Liver (tissue), 9 donors: ENCODE measurements around the gene SH3GL1. TPM values are rescaled to one million over a fixed set of nuclear protein-coding genes. Genes with fewer than 3 reads are reported as not detected.

ENCODE experiments used
- DNase-seq: peaks from one replicate; pipeline ENCODE4 v3.0.0-alpha.2; 2017; ENCODE audit warnings: low spot score
- H3K27ac ChIP-seq, 2 donors: one replicate each; pipeline ENCODE4 v1.7.0; 2013; ENCODE audit warnings: inconsistent platforms in 2 of 2, low read length in 2 of 2, control low read depth in 1 of 2, low read depth in 1 of 2, mild to moderate bottlenecking in 1 of 2
- H3K27me3 ChIP-seq, 4 donors: one replicate each; pipeline versions ENCODE4 v1.6.1 to v1.7.0; 2013; ENCODE audit warnings: low read length in 3 of 4, inconsistent platforms in 1 of 4, mild to moderate bottlenecking in 1 of 4, moderate library complexity in 1 of 4; ENCODE audit not compliant: control insufficient read depth in 4 of 4, insufficient read depth in 4 of 4
- H3K36me3 ChIP-seq, 4 donors: one replicate each; pipeline versions ENCODE4 v1.6.1 to v1.7.0; 2013; ENCODE audit warnings: low read length in 3 of 4, mild to moderate bottlenecking in 3 of 4, low read depth in 1 of 4, moderate library complexity in 1 of 4; ENCODE audit not compliant: control insufficient read depth in 4 of 4, insufficient read depth in 3 of 4
- H3K4me1 ChIP-seq, 4 donors: one replicate each; pipeline versions ENCODE4 v1.6.1 to v1.7.0; 2013; ENCODE audit warnings: low read length in 3 of 4, mild to moderate bottlenecking in 3 of 4, moderate library complexity in 1 of 4; ENCODE audit not compliant: control insufficient read depth in 4 of 4, insufficient read depth in 4 of 4
- H3K4me3 ChIP-seq, 3 donors: one replicate each; pipeline versions ENCODE4 v1.6.1 to v1.7.0; 2013; ENCODE audit warnings: low read length in 3 of 3, control low read depth in 1 of 3, low read depth in 1 of 3, mild to moderate bottlenecking in 1 of 3
- H3K9ac ChIP-seq, 2 donors: one replicate each; pipeline ENCODE4 v1.7.0; 2013; ENCODE audit warnings: low read length in 2 of 2, mild to moderate bottlenecking in 2 of 2, moderate library complexity in 2 of 2, control low read depth in 1 of 2, low read depth in 1 of 2
- H3K9me3 ChIP-seq, 4 donors: one replicate each; pipeline versions ENCODE4 v1.6.1 to v1.7.0; 2013; ENCODE audit warnings: low read length in 3 of 4; ENCODE audit not compliant: control insufficient read depth in 4 of 4
- EGR1 ChIP-seq, 2 donors: IDR thresholded peaks; 2 replicates each; pipeline ENCODE4 v1.6.1; 2016 to 2018; ENCODE audit warnings: antibody characterized with exemption in 2 of 2, low read depth in 2 of 2
- FOXA1 ChIP-seq: IDR thresholded peaks from 2 replicates; pipeline ENCODE4 v1.6.1; 2016; ENCODE audit warnings: antibody characterized with exemption
- FOXA2 ChIP-seq: IDR thresholded peaks from 2 replicates; pipeline ENCODE4 v1.6.1; 2016; ENCODE audit warnings: antibody characterized with exemption
- HNF4A ChIP-seq, 2 donors: conservative IDR thresholded peaks; 2 replicates each; pipeline ENCODE4 v1.6.1; 2016; ENCODE audit warnings: antibody characterized with exemption in 2 of 2, mild to moderate bottlenecking in 2 of 2
- REST ChIP-seq: IDR thresholded peaks from 2 replicates; pipeline ENCODE4 v1.6.1; 2016; ENCODE audit warnings: antibody characterized with exemption, mild to moderate bottlenecking
- SP1 ChIP-seq: IDR thresholded peaks from 2 replicates; pipeline ENCODE4 v1.6.1; 2018; ENCODE audit warnings: antibody characterized with exemption, mild to moderate bottlenecking
- TAF1 ChIP-seq: conservative IDR thresholded peaks from 2 replicates; pipeline ENCODE4 v1.6.1; 2016; ENCODE audit warnings: antibody characterized with exemption, mild to moderate bottlenecking
- WGBS: extraction: QIAGEN DNeasy Blood & Tissue Kit; methylation state at CpG from one replicate; pipeline ENCODE4 v1.1.7; 2013; 5-methylcytosine and 5-hydroxymethylcytosine counted together
- polyA plus RNA-seq, 2 donors: library from polyadenylated mRNA; stranded (reverse) in 1 of 2; unstranded in 1 of 2; fragments of 200-250 nt in 1 of 2; fragments of >200 nt in 1 of 2; fragmentation: Nextera tagmentation in 1 of 2; extraction: Ambion mirVana in 1 of 2; gene quantifications; one replicate each; pipeline versions ENCODE4 v1.2.1 to v1.2.3, GENCODE V29; 2013 to 2015
- total RNA-seq, 2 donors: library from RNA; depleted of rRNA; stranded (reverse); fragments of >200 nt; gene quantifications; one replicate each; pipeline ENCODE4 v1.2.3, GENCODE V29; 2014
- TF ChIP-seq, protein P1 (sequence below): fragments of 150-350 bp; IDR thresholded peaks from 2 replicates; pipeline ENCODE4 v1.5.1; 2017; ENCODE audit warnings: improper control_type of control experiment, low read depth, low read length; ENCODE audit not compliant: missing input control
- TF ChIP-seq, protein P2 (sequence below): IDR thresholded peaks from 2 replicates; pipeline ENCODE4 v1.6.1; 2016; ENCODE audit warnings: antibody characterized with exemption
- TF ChIP-seq, protein P3 (sequence below): IDR thresholded peaks from 2 replicates; pipeline ENCODE4 v1.6.1; 2016; ENCODE audit warnings: antibody characterized with exemption
- donor health status: healthy.
- donor health status: healthy.
- donor health status: healthy.
- donor health status: healthy.
- donor health status: healthy.

Gene SH3GL1
- total and polyA plus RNA-seq, 4 donors: 16.5 to 27.8 (median 18.2) TPM

DNA sequence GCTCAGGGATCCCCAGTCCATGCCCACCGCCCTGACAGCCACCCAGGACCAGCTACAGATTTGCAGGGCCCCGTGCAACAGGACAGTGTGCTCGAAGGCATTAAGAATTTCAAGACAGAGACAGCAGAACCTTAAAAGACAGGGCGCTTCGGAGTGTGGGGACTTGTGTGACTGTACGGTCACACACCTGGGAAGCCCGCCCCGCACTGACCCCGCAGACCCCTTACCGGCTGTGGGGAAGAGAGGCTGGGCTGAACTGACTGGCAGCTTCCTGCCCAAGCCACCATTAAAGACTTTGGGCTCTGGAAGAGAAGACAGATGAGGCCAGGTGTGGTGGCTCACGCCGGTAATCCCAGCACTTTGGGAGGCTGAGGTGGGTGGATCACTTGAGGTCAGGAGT lies 76.1 kb downstream of the SH3GL1 start:
- Histone ChIP-seq H3K36me3 (peaks cover 0 to 2% (median under 1%) of the 10 kb centered on the region in 4 donors), H3K4me3 (no peak overlapping the region), H3K9ac (no peak overlapping the region), H3K9me3 (peaks cover 0 to 3% (median 0%) of the 10 kb centered on the region in 4 donors), H3K4me1 (peaks cover 3 to 15% (median 8%) of the 10 kb centered on the region in 4 donors), H3K27me3 (no peaks in the 10 kb centered on the region), H3K27ac (no peak overlapping the region)
- WGBS: 94% methylated on average over 12 of the region's 12 CpGs
- no peak for TF ChIP-seq FOXA2
- TF ChIP-seq, protein P1, sequence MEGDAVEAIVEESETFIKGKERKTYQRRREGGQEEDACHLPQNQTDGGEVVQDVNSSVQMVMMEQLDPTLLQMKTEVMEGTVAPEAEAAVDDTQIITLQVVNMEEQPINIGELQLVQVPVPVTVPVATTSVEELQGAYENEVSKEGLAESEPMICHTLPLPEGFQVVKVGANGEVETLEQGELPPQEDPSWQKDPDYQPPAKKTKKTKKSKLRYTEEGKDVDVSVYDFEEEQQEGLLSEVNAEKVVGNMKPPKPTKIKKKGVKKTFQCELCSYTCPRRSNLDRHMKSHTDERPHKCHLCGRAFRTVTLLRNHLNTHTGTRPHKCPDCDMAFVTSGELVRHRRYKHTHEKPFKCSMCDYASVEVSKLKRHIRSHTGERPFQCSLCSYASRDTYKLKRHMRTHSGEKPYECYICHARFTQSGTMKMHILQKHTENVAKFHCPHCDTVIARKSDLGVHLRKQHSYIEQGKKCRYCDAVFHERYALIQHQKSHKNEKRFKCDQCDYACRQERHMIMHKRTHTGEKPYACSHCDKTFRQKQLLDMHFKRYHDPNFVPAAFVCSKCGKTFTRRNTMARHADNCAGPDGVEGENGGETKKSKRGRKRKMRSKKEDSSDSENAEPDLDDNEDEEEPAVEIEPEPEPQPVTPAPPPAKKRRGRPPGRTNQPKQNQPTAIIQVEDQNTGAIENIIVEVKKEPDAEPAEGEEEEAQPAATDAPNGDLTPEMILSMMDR: no peak
- DNase-seq: no peak

DNA sequence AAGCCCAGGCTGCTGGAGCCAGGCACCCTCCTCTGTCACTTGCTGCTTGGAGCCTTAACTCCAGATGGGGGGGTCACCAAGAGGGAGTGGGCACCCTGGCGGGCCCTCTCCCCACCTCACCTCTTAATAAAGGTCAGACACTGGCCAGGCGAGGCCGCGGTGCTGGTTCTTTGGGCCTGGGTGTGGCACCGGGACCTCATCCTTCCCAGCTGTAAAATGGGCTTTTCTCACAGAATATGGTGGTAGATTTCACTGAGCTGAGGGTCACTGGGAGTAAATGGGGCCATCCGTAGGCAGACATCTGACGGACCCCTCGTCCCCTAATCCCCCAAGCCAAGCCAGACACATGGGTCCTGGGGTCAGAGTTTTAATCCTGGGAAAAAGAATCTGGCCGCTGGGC lies 76.7 kb downstream of the SH3GL1 start:
- no peaks in the 10 kb centered on the region for H3K27me3 ChIP-seq
- DNase-seq: no peak
- no peak overlapping the region for H3K9ac ChIP-seq
- peaks cover 3 to 15% (median 8%) of the 10 kb centered on the region in 4 donors for H3K4me1 ChIP-seq
- H3K4me3 ChIP-seq: no peak overlapping the region
- 95% methylated on average over 9 of the region's 9 CpGs for WGBS
- TF ChIP-seq TAF1: no peak
- no peak overlapping the region for H3K27ac ChIP-seq
- H3K36me3 ChIP-seq: peaks cover 0 to 2% (median under 1%) of the 10 kb centered on the region in 4 donors
- peaks cover 0 to 3% (median 0%) of the 10 kb centered on the region in 4 donors for H3K9me3 ChIP-seq

DNA sequence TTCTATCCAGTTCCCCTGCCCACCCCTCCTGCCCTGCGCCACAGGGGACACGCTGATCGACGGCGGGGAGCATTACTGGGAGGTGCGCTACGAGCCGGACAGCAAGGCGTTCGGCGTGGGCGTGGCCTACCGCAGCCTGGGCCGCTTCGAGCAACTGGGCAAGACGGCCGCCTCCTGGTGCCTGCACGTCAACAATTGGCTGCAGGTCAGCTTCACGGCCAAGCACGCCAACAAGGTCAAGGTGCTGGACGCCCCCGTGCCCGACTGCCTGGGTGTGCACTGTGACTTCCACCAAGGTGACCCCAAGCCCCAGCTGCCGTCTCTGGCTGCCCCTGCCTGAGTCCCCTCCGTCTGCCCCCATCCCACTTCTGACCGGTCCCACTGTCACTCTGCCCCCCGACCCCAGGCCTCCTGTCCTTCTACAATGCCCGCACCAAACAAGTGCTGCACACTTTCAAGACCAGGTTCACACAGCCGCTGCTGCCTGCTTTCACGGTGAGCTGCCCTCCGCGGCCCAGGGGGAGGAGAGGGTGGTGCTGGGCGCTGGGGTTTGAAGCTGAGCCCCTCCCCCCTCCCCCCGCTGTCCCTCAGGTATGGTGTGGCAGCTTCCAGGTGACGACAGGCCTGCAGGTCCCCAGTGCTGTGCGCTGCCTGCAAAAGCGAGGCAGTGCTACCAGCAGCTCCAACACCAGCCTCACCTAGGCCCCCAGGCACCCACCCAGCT lies 77.2 kb downstream of the SH3GL1 start:
- no peak overlapping the region for H3K4me3 ChIP-seq
- peaks cover 0 to 3% (median 0%) of the 10 kb centered on the region in 4 donors for H3K9me3 ChIP-seq
- peaks cover 3 to 13% (median 5%) of the 10 kb centered on the region in 4 donors for H3K4me1 ChIP-seq
- H3K9ac ChIP-seq: no peak overlapping the region
- H3K27ac ChIP-seq: no peak overlapping the region
- peaks cover 0 to 2% (median under 1%) of the 10 kb centered on the region in 4 donors for H3K36me3 ChIP-seq
- DNase-seq: no peak
- WGBS: 64% methylated on average over 37 of the region's 37 CpGs
- TF ChIP-seq SP1 (no peak), HNF4A (conservative IDR thresholded peaks at IDR 0.05) (no peak), FOXA2 (no peak), TAF1 (no peak), EGR1 (IDR thresholded peaks at IDR 0.05; ENCODE audit: low read depth in 2 of 2) (no peak), FOXA1 (no peak), REST (no peak)
- TF ChIP-seq, protein P2, sequence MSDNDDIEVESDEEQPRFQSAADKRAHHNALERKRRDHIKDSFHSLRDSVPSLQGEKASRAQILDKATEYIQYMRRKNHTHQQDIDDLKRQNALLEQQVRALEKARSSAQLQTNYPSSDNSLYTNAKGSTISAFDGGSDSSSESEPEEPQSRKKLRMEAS: no peak
- TF ChIP-seq, protein P3, sequence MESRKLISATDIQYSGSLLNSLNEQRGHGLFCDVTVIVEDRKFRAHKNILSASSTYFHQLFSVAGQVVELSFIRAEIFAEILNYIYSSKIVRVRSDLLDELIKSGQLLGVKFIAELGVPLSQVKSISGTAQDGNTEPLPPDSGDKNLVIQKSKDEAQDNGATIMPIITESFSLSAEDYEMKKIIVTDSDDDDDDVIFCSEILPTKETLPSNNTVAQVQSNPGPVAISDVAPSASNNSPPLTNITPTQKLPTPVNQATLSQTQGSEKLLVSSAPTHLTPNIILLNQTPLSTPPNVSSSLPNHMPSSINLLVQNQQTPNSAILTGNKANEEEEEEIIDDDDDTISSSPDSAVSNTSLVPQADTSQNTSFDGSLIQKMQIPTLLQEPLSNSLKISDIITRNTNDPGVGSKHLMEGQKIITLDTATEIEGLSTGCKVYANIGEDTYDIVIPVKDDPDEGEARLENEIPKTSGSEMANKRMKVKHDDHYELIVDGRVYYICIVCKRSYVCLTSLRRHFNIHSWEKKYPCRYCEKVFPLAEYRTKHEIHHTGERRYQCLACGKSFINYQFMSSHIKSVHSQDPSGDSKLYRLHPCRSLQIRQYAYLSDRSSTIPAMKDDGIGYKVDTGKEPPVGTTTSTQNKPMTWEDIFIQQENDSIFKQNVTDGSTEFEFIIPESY: no peak
- no peaks in the 10 kb centered on the region for H3K27me3 ChIP-seq
